IMR-90 (cell line): Measurements from ENCODE around the gene NME2.

Source experiments
- CEBPB ChIP-seq: IDR thresholded peaks from 2 replicates; pipeline ENCODE4 v1.6.1; 2012; ENCODE audit warnings: low read depth, low read length, improper control_type of control experiment
- FOS ChIP-seq: fragments of 150-350 bp; IDR thresholded peaks from 2 replicates; pipeline ENCODE4 v1.6.1; 2016; ENCODE audit warnings: low read depth, low read length
- MAFK ChIP-seq: IDR thresholded peaks from 2 replicates; pipeline ENCODE4 v1.6.1; 2012; ENCODE audit warnings: low read depth, low read length, improper control_type of control experiment
- MAZ ChIP-seq: IDR thresholded peaks from 2 replicates; pipeline ENCODE4 v1.6.1; 2012; ENCODE audit warnings: low read depth, mild to moderate bottlenecking, low read length, improper control_type of control experiment, moderate library complexity, borderline replicate concordance
- MXI1 ChIP-seq: IDR thresholded peaks from 2 replicates; pipeline ENCODE4 v1.6.1; 2012; ENCODE audit warnings: low read depth, mild to moderate bottlenecking, low read length, moderate library complexity, borderline replicate concordance
- POLR2A ChIP-seq: IDR thresholded peaks from 2 replicates; pipeline ENCODE4 v1.6.1; 2012; ENCODE audit warnings: mild to moderate bottlenecking, low read depth, low read length
- RFX5 ChIP-seq: IDR thresholded peaks from 2 replicates; pipeline ENCODE4 v1.8.0; 2012; ENCODE audit warnings: low read depth, mild to moderate bottlenecking, low read length, moderate library complexity
- SMC3 ChIP-seq: fragments of 150-350 bp; IDR thresholded peaks from 2 replicates; pipeline ENCODE4 v1.6.1; 2016; ENCODE audit warnings: low read depth, mild to moderate bottlenecking, antibody characterized with exemption, low read length, moderate library complexity
- TF ChIP-seq, protein P1 (sequence below): fragments of 150-350 bp; IDR thresholded peaks from 2 replicates; pipeline ENCODE4 v1.6.1; 2017; ENCODE audit warnings: mild to moderate bottlenecking, antibody characterized with exemption, low read length, low read depth
- TF ChIP-seq, protein P2 (sequence below): conservative IDR thresholded peaks from 2 replicates; pipeline ENCODE4 v1.5.1; 2012; ENCODE audit warnings: mild to moderate bottlenecking, low read depth, low read length, improper control_type of control experiment

DNA sequence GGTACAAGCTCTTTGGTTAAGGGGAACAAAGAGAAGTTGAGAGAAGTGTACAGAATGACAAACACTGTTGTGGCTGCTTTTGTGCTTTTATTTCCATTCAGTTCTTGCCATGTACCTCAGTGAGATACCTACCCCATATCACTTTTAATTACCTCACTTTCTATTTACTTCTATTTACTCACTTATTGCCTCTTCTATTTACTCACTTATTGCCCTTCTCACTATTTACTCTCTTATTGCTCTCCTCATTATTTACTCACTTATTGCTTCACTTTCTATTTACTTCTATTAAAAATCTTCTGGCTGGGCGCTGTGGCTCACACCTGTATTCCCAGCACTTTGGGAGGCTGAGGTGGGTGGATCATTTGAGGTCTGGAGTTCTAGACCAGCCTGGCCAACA, 51.7 kb downstream of the NME2 start:
- TF ChIP-seq POLR2A (no peak), SMC3 (no peak), RFX5 (no peak), MAFK (no peak), FOS (no peak), MXI1 (no peak), MAZ (no peak), CEBPB (no peak)
- TF ChIP-seq, protein P1, sequence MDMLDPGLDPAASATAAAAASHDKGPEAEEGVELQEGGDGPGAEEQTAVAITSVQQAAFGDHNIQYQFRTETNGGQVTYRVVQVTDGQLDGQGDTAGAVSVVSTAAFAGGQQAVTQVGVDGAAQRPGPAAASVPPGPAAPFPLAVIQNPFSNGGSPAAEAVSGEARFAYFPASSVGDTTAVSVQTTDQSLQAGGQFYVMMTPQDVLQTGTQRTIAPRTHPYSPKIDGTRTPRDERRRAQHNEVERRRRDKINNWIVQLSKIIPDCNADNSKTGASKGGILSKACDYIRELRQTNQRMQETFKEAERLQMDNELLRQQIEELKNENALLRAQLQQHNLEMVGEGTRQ, result no peak
- TF ChIP-seq, protein P2, sequence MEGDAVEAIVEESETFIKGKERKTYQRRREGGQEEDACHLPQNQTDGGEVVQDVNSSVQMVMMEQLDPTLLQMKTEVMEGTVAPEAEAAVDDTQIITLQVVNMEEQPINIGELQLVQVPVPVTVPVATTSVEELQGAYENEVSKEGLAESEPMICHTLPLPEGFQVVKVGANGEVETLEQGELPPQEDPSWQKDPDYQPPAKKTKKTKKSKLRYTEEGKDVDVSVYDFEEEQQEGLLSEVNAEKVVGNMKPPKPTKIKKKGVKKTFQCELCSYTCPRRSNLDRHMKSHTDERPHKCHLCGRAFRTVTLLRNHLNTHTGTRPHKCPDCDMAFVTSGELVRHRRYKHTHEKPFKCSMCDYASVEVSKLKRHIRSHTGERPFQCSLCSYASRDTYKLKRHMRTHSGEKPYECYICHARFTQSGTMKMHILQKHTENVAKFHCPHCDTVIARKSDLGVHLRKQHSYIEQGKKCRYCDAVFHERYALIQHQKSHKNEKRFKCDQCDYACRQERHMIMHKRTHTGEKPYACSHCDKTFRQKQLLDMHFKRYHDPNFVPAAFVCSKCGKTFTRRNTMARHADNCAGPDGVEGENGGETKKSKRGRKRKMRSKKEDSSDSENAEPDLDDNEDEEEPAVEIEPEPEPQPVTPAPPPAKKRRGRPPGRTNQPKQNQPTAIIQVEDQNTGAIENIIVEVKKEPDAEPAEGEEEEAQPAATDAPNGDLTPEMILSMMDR, result no peak
